ENCODE data around the gene FANCB. TPM values are rescaled to one million over a fixed set of nuclear protein-coding genes. Genes with fewer than 3 reads are reported as not detected.

Gene FANCB
- total RNA-seq, 1 donor: 17.3 TPM

- no peak overlapping the region for H3K4me3 ChIP-seq (ENCODE audit: low read depth, low read length)
Measured at GRCh38 chrX:14864631-14865030, 8.2 kb downstream of the FANCB start.

GRCh38 chrX:14851526-14851925, 21.3 kb downstream of the FANCB start:
- TF ChIP-seq CTCF (IDR thresholded peaks at IDR 0.05; ENCODE audit: insufficient read depth, low read depth, low read length): no peak
- no peak overlapping the region for H3K4me3 ChIP-seq (ENCODE audit: low read depth, low read length)
- DNase-seq (ENCODE audit: low read depth): no peak

More at GRCh38 chrX:14864631-14865030, 8.2 kb downstream of the FANCB start:
- no peak for TF ChIP-seq CTCF (IDR thresholded peaks at IDR 0.05; ENCODE audit: insufficient read depth, low read depth, low read length)
- DNase-seq (ENCODE audit: low read depth): peak; percentile 43

GRCh38 chrX:14843666-14844065, 29.2 kb downstream of the FANCB start:
- TF ChIP-seq CTCF (IDR thresholded peaks at IDR 0.05; ENCODE audit: insufficient read depth, low read depth, low read length): no peak

GRCh38 chrX:14837155-14837554, 35.7 kb downstream of the FANCB start:
- H3K4me3 ChIP-seq (ENCODE audit: low read depth, low read length): no peak overlapping the region
- DNase-seq (ENCODE audit: low read depth): no peak
- TF ChIP-seq CTCF (IDR thresholded peaks at IDR 0.05; ENCODE audit: insufficient read depth, low read depth, low read length): no peak

More at GRCh38 chrX:14843666-14844065, 29.2 kb downstream of the FANCB start:
- no peak for DNase-seq (ENCODE audit: low read depth)
- H3K4me3 ChIP-seq (ENCODE audit: low read depth, low read length): no peak overlapping the region

GRCh38 chrX:14832586-14832985, 40.3 kb downstream of the FANCB start:
- no peak for DNase-seq (ENCODE audit: low read depth)
- TF ChIP-seq CTCF (IDR thresholded peaks at IDR 0.05; ENCODE audit: insufficient read depth, low read depth, low read length): no peak
- H3K4me3 ChIP-seq (ENCODE audit: low read depth, low read length): no peak overlapping the region

- H3K4me3 ChIP-seq (ENCODE audit: low read depth, low read length): no peak overlapping the region
- TF ChIP-seq CTCF (IDR thresholded peaks at IDR 0.05; ENCODE audit: insufficient read depth, low read depth, low read length): no peak
- DNase-seq (ENCODE audit: low read depth): peak; percentile 36
Measured at GRCh38 chrX:14832151-14832550, 40.7 kb downstream of the FANCB start.

GRCh38 chrX:14829643-14830042, 43.2 kb downstream of the FANCB start:
- no peak for TF ChIP-seq CTCF (IDR thresholded peaks at IDR 0.05; ENCODE audit: insufficient read depth, low read depth, low read length)

More at GRCh38 chrX:14829643-14830042, 43.2 kb downstream of the FANCB start:
- no peak overlapping the region for H3K4me3 ChIP-seq (ENCODE audit: low read depth, low read length)
- DNase-seq (ENCODE audit: low read depth): no peak
